PC-9 (cell line): ENCODE measurements around the gene RTCB. TPM values are rescaled to one million over a fixed set of nuclear protein-coding genes. Genes with fewer than 3 reads are reported as not detected.
"Not testable (repeated sequence)": the region's sequence is repeated elsewhere in the genome, so short reads cannot be mapped to it uniquely, and the experiment has no call there.

Experiments
- BruUV-seq: library from RNA; stranded (reverse); fragments of 400-500 nt; replicated peaks from 2 replicates; lab custom pipeline; 2021; lab: Mats Ljungman, UMichigan
- CTCF ChIA-PET: fragments of 300-600 bp; sonication (Branson Sonifier 250); formaldehyde crosslinking; loops from one replicate; lab custom pipeline; 2022; ENCODE audit warnings: antibody characterized with exemption; lab: Charles Lee
- POLR2A ChIA-PET: fragments of 300-600 bp; sonication (Branson Sonifier 250); formaldehyde crosslinking; loops from one replicate; lab custom pipeline; 2022; ENCODE audit warnings: antibody characterized with exemption; ENCODE audit not compliant: unreplicated experiment; lab: Charles Lee
- DNase-seq, 2 experiments: peaks; one replicate each; pipeline versions ENCODE4 v3.0.0 to v3.0.0-alpha.2; 2015 to 2022; ENCODE audit warnings: mixed read lengths in 1 of 2
- H2AFZ ChIP-seq: fragments of 200-600 bp; sonication (generic); 2 replicates; pipeline ENCODE4 v1.8.1; 2017; ENCODE audit warnings: antibody characterized with exemption
- H3F3A ChIP-seq: fragments of 200-600 bp; sonication (generic); 2 replicates; pipeline ENCODE4 v1.8.1; 2017; ENCODE audit warnings: antibody characterized with exemption, mild to moderate bottlenecking, low read depth; ENCODE audit not compliant: insufficient read depth
- H3K27ac ChIP-seq: fragments of 200-600 bp; sonication (generic); 2 replicates; pipeline ENCODE4 v1.6.1; 2016; ENCODE audit warnings: mixed run types
- H3K27me3 ChIP-seq: fragments of 200-600 bp; sonication (generic); 2 replicates; pipeline ENCODE4 v1.6.1; 2016; ENCODE audit warnings: low read depth, mixed run types; ENCODE audit not compliant: insufficient read depth
- H3K36me3 ChIP-seq: fragments of 200-600 bp; sonication (generic); 2 replicates; pipeline ENCODE4 v1.6.1; 2016; ENCODE audit warnings: low read depth, mixed run types
- H3K4me1 ChIP-seq: fragments of 200-600 bp; sonication (generic); replicated peaks from 2 replicates; pipeline ENCODE4 v1.6.1; 2016; ENCODE audit warnings: mixed run types; ENCODE audit not compliant: insufficient read depth
- H3K4me2 ChIP-seq: fragments of 200-600 bp; sonication (generic); 2 replicates; pipeline ENCODE4 v1.6.1; 2017; ENCODE audit warnings: mixed run types
- H3K4me3 ChIP-seq: fragments of 200-600 bp; sonication (generic); 2 replicates; pipeline ENCODE4 v1.6.1; 2016; ENCODE audit warnings: mixed run types
- H3K79me2 ChIP-seq: fragments of 200-600 bp; sonication (generic); 2 replicates; pipeline ENCODE4 v1.6.1; 2017; ENCODE audit warnings: low read depth, mixed run types
- H3K9me2 ChIP-seq: fragments of 200-600 bp; sonication (generic); 2 replicates; pipeline ENCODE4 v1.8.1; 2017; ENCODE audit warnings: mild to moderate bottlenecking; ENCODE audit not compliant: insufficient read depth
- H3K9me3 ChIP-seq: fragments of 200-600 bp; sonication (generic); 2 replicates; pipeline ENCODE4 v1.8.1; 2016; ENCODE audit warnings: low read depth; ENCODE audit not compliant: insufficient read depth
- H4K20me1 ChIP-seq: fragments of 200-600 bp; sonication (generic); 2 replicates; pipeline ENCODE4 v1.8.1; 2017; ENCODE audit not compliant: insufficient read depth
- EZH2 ChIP-seq: fragments of 200-600 bp; sonication (generic); IDR thresholded peaks from 2 replicates; pipeline ENCODE4 v1.8.0; 2017; ENCODE audit warnings: antibody characterized with exemption, low read depth
- intact Hi-C: fragments of 100-400 bp; cut with micrococcal nuclease; formaldehyde crosslinking; loops from one replicate; pipeline ENCODE4 v1.10.0; 2022; ENCODE audit not compliant: unreplicated experiment
- total RNA-seq: library from RNA; stranded (reverse); gene quantifications from 2 replicates; pipeline ENCODE4 v1.2.3, GENCODE V29; 2021
- TF ChIP-seq, protein P1 (sequence below): fragments of 200-600 bp; sonication (generic); conservative IDR thresholded peaks from 2 replicates; pipeline ENCODE4 v1.6.1; 2017; ENCODE audit warnings: mixed run types, antibody characterized with exemption, mild to moderate bottlenecking, moderate library complexity

Gene RTCB
- total RNA-seq, 1 experiment from 2014 or later, result 76.5 TPM

DNA sequence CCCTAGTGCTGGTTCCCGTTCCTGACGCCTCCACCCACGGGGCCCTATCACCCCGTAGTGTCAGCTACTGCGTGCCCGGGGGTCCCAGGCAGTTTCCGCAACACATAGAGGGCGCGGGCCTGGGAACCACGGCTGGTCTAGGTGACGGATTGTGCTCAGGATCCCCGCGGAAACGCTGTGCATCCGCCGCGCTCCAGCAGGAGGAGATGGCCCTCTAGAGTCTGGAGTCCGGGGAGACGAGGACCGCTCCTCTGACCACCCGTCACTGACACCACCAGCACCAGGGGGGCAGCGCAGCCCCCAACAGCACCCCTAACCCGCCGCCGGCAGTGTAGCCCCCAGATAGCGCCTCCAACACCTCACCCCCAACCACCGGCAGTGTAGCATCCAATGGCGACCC lies 58.8 kb downstream of the RTCB start:
- no TSS peak for BruUV-seq
- no peak for TF ChIP-seq EZH2
- TF ChIP-seq, protein P1, sequence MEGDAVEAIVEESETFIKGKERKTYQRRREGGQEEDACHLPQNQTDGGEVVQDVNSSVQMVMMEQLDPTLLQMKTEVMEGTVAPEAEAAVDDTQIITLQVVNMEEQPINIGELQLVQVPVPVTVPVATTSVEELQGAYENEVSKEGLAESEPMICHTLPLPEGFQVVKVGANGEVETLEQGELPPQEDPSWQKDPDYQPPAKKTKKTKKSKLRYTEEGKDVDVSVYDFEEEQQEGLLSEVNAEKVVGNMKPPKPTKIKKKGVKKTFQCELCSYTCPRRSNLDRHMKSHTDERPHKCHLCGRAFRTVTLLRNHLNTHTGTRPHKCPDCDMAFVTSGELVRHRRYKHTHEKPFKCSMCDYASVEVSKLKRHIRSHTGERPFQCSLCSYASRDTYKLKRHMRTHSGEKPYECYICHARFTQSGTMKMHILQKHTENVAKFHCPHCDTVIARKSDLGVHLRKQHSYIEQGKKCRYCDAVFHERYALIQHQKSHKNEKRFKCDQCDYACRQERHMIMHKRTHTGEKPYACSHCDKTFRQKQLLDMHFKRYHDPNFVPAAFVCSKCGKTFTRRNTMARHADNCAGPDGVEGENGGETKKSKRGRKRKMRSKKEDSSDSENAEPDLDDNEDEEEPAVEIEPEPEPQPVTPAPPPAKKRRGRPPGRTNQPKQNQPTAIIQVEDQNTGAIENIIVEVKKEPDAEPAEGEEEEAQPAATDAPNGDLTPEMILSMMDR, result no peak
- no peaks in the 10 kb centered on the region for H3K4me1 ChIP-seq
- no peaks in the 10 kb centered on the region for H3K9me3 ChIP-seq
- H3K9me2 ChIP-seq, result no peaks in the 10 kb centered on the region
- H3K4me3 ChIP-seq, result no peak overlapping the region
- intact Hi-C loops, result no loop called here
- H3K79me2 ChIP-seq, result no peaks in the 10 kb centered on the region
- DNase-seq, result no peak
- H2AFZ ChIP-seq, result no peak overlapping the region
- ChIA-PET CTCF (no interaction called here), POLR2A (no interaction called here)
- peaks cover 30% of the 10 kb centered on the region for H3K27me3 ChIP-seq
- H4K20me1 ChIP-seq, result no peaks in the 10 kb centered on the region
- H3F3A ChIP-seq, result no peaks in the 10 kb centered on the region
- H3K27ac ChIP-seq, result no peak overlapping the region
- no peaks in the 10 kb centered on the region for H3K36me3 ChIP-seq
- no peak overlapping the region for H3K4me2 ChIP-seq

DNA sequence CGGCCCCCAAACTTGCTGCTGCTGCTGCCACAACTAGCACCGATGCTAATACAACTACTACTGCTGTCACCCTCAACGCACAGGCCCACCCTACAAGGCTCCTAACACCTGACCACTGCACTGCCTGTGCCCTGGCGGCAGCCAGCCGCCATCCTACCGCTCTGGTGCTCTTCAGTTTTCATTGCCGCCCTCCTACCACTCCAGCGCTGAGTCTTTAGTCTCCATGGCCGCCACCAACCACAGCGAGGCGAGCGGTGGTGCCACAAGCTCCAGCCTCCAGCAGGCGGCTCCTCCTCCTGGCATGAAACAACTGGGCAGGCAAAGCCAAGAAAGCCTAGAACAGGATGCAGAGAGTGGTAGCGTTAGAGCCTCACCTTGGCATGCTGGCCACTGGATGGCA lies 59.4 kb downstream of the RTCB start:
- Histone ChIP-seq H3K4me2 (no peak overlapping the region), H3K79me2 (no peaks in the 10 kb centered on the region), H3F3A (no peaks in the 10 kb centered on the region), H3K9me2 (no peaks in the 10 kb centered on the region), H3K27me3 (peaks cover 30% of the 10 kb centered on the region), H3K27ac (no peak overlapping the region), H2AFZ (no peak overlapping the region), H4K20me1 (no peaks in the 10 kb centered on the region), H3K9me3 (no peaks in the 10 kb centered on the region), H3K36me3 (no peaks in the 10 kb centered on the region), H3K4me1 (no peaks in the 10 kb centered on the region), H3K4me3 (no peak overlapping the region)
- ChIA-PET CTCF (no interaction called here), POLR2A (no interaction called here)
- TF ChIP-seq, protein P1, result no peak
- no peak for TF ChIP-seq EZH2
- intact Hi-C loops, result no loop called here
- DNase-seq, result no peak
- no TSS peak for BruUV-seq

DNA sequence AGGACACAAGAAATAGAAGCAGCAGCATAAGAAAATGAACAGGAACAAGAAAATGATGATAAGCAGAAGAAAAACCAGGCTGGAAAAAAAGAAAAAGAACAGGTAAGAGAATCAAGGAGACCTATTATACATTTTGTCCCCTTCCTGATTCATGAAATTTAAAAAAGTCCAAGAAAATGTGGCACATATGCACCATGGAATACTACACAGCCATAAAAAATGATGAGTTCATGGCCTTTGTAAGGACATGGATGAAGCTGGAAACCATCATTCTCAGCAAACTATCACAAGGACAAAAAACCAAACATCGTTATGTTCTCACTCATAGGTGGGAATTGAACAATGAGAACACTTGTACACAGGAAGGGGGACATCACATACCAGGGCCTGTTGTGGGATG lies 60.2 kb downstream of the RTCB start:
- POLR2A ChIA-PET, BruUV-seq, H3K27ac ChIP-seq, H2AFZ ChIP-seq, H3K9me3 ChIP-seq, H3K4me1 ChIP-seq, H3F3A ChIP-seq, H3K9me2 ChIP-seq, CTCF ChIA-PET, H3K4me3 ChIP-seq, H3K36me3 ChIP-seq, H4K20me1 ChIP-seq, intact Hi-C loops, H3K79me2 ChIP-seq, H3K4me2 ChIP-seq, DNase-seq: not testable (repeated sequence)
- peaks cover 25% of the 10 kb centered on the region for H3K27me3 ChIP-seq

DNA sequence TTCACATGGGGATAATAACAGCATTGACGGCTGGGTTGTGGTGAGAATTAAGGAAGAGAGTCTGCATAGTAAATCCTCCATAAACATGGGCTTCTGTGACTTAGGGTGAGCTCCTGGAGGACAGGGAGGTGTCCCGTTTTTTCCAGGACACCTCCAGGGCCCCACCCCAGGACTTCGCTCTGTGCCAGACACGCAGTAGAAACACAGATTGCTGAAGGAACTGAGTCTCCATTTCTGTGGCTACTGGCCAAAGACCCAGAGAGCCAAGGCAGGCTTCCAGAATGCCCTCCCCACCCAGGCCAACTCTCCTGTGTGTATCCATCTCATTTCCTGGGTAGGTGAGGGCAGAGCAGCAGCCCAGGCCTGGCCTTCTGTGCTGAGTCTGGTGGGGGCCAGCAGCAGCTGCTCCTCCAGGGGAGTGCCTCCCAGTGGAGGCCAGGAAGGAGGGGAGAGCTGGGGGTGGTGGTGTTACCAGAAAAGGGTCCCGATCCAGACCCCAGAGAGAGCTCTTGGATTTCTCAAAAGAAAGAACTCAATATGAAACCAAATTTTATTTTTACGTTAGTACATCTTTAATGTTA lies 63.9 kb downstream of the RTCB start:
- no peaks in the 10 kb centered on the region for H3F3A ChIP-seq
- H3K36me3 ChIP-seq, result no peaks in the 10 kb centered on the region
- H4K20me1 ChIP-seq, result no peaks in the 10 kb centered on the region
- TF ChIP-seq, protein P1, result no peak
- no peak for TF ChIP-seq EZH2
- H3K27me3 ChIP-seq, result peaks cover 55% of the 10 kb centered on the region
- BruUV-seq, result no TSS peak
- H3K9me3 ChIP-seq, result no peaks in the 10 kb centered on the region
- H3K4me2 ChIP-seq, result no peak overlapping the region
- no peaks in the 10 kb centered on the region for H3K9me2 ChIP-seq
- H2AFZ ChIP-seq, result no peak overlapping the region
- POLR2A ChIA-PET, result no interaction called here
- H3K4me1 ChIP-seq, result no peaks in the 10 kb centered on the region
- intact Hi-C loops, result no loop called here
- H3K27ac ChIP-seq, result no peak overlapping the region
- H3K4me3 ChIP-seq, result no peak overlapping the region
- no peak for DNase-seq
- CTCF ChIA-PET, result no interaction called here
- no peaks in the 10 kb centered on the region for H3K79me2 ChIP-seq
